ENCODE results near the gene MAU2.

DNA sequence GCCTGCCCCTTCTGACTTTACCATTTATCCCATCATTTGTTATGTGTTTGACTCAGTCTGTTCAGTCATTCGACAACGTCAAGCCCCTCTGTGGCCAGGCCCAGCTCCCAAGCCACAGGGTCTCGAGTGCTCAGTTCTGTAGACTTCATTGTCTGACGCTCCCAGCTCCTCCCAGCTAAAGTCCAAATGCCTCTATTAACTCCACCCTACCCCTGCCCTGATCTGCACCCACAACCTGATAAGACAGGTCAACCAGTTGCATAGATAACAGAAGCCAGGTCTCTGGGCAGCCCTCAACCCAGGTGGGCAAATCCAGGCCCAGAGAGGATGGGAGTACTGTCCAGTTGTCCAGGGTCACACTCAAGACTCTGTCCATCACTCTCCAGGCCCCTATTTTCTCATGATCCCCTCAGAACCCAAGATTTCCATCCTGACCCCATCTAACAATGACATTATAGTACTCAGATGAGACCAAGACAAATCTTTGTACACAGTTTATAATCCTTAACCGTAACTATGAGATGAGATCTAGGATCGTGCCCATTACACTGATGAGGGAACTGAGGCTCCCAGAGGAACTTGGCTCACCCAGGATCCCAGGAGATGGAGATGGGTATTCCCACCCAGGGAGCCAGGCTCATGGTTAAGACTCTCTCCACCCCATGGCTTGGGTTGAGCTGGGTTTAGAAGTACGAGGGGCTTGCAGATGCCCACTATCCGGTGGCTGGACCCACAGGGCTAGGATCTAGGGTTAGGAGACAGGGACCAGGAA is 48.6 kb upstream of the MAU2 start:
- no peak for TF ChIP-seq POLR2A (IDR thresholded peaks at IDR 0.05; ENCODE audit: low read depth, low read length)
- no peak for TF ChIP-seq POLR2AphosphoS5 (IDR thresholded peaks at IDR 0.05; ENCODE audit: low read depth, low read length)
- TF ChIP-seq TAF1 (IDR thresholded peaks at IDR 0.05; ENCODE audit: low read depth, low read length): no peak

Measured in GM12891 (cell line).